ENCODE data around the gene TMEM175.

The TMEM175 gene

GRCh38 chr4:1002131-1002630 is 69.9 kb downstream of the TMEM175 start:
- DNase-seq (ENCODE audit: low read depth in 3 of 3) = no peak

GRCh38 chr4:1002631-1003251 is 70.5 kb downstream of the TMEM175 start:
- no peak for DNase-seq (ENCODE audit: low read depth in 3 of 3)

- DNase-seq (ENCODE audit: low read depth in 3 of 3) = no peak
Measured at GRCh38 chr4:1003271-1004070, 71.2 kb downstream of the TMEM175 start.

- no peak for DNase-seq (ENCODE audit: low read depth in 3 of 3)
Measured at GRCh38 chr4:1004071-1004418, 71.8 kb downstream of the TMEM175 start.

- no peak for DNase-seq (ENCODE audit: low read depth in 3 of 3)
Measured at GRCh38 chr4:1004557-1005485, 72.6 kb downstream of the TMEM175 start.

- DNase-seq (ENCODE audit: low read depth in 3 of 3) = no peak
Measured at GRCh38 chr4:1006856-1007255, 74.6 kb downstream of the TMEM175 start.
